Activated CD8-positive, alpha-beta T cell treated with anti-CD3 and anti-CD28 coated beads for 36 hours (primary cell): ENCODE results near the gene ADGRG6. TPM values are rescaled to one million over a fixed set of nuclear protein-coding genes. Genes with fewer than 3 reads are reported as not detected.

Source experiments
- ATAC-seq: fragments of 200-7000 bp; cut with Tn5 transposase; one replicate; pipeline ENCODE4 v1.10.0; 2021; ENCODE audit warnings: mild to moderate bottlenecking, moderate library complexity
- CTCF ChIA-PET: fragments of 350-600 bp; sonication (Branson Sonifier 250); formaldehyde crosslinking; loops from one replicate; lab custom pipeline; 2021; ENCODE audit warnings: antibody characterized with exemption; lab: Charles Lee
- POLR2A ChIA-PET: fragments of 350-600 bp; sonication (Branson Sonifier 250); formaldehyde crosslinking; loops from one replicate; lab custom pipeline; 2021; ENCODE audit warnings: antibody characterized with exemption; lab: Charles Lee
- DNase-seq: peaks from one replicate; pipeline ENCODE4 v3.0.0-alpha.2; 2020
- H3K27ac Mint-ChIP-seq: one replicate; pipeline ENCODE4 v1.8.0; 2021; ENCODE audit warnings: mild to moderate bottlenecking, mixed read lengths
- H3K27me3 Mint-ChIP-seq: one replicate; pipeline ENCODE4 v1.8.0; 2021; ENCODE audit warnings: mixed read lengths
- H3K36me3 Mint-ChIP-seq: one replicate; pipeline ENCODE4 v1.8.0; 2021; ENCODE audit warnings: low read depth, mixed read lengths
- H3K4me1 Mint-ChIP-seq: one replicate; pipeline ENCODE4 v1.8.0; 2021; ENCODE audit warnings: low read depth, mixed read lengths
- H3K4me3 Mint-ChIP-seq: one replicate; pipeline ENCODE4 v1.8.0; 2021; ENCODE audit warnings: mild to moderate bottlenecking, moderate library complexity, mixed read lengths
- H3K9me3 Mint-ChIP-seq: one replicate; pipeline ENCODE4 v1.8.0; 2021; ENCODE audit warnings: mixed read lengths
- CTCF ChIP-seq: fragments of 200-600 bp; IDR thresholded peaks from one replicate; pipeline ENCODE4 v1.8.0; 2022; ENCODE audit warnings: antibody characterized with exemption, mild to moderate bottlenecking
- intact Hi-C: fragments of 100-400 bp; cut with micrococcal nuclease; formaldehyde crosslinking; loops from one replicate; pipeline ENCODE4 v1.10.0; 2022
- total RNA-seq, 2 experiments: library from RNA; stranded (reverse); gene quantifications; one replicate each; pipeline ENCODE4 v1.2.3, GENCODE V29; 2021

ADGRG6 gene
- total RNA-seq, 2 experiments from 2014 or later, result 1.3 to 1.5 TPM

GRCh38 chr6:142443532-142443931 lies 141.7 kb downstream of the ADGRG6 start:
- H3K27ac Mint-ChIP-seq, result no peak overlapping the region
- peaks cover 1% of the 10 kb centered on the region for H3K27me3 Mint-ChIP-seq
- no peaks in the 10 kb centered on the region for H3K9me3 Mint-ChIP-seq
- H3K4me3 Mint-ChIP-seq, result no peak overlapping the region
- POLR2A ChIA-PET, result no interaction called here
- ATAC-seq, result no peak
- H3K36me3 Mint-ChIP-seq, result no peaks in the 10 kb centered on the region
- DNase-seq, result no peak
- intact Hi-C loops, result no loop called here
- H3K4me1 Mint-ChIP-seq, result no peaks in the 10 kb centered on the region
- TF ChIP-seq CTCF, result no peak
- CTCF ChIA-PET, result no interaction called here

- CTCF ChIA-PET, result interaction anchor here (0.6 to 1.3 kb wide), 2 partner anchors 30 to 69 kb away, joined by 3 to 6 read pairs; no protein-coding TSS in a partner anchor
- no peaks in the 10 kb centered on the region for H3K4me1 Mint-ChIP-seq
Measured at GRCh38 chr6:142444376-142444775, 142.6 kb downstream of the ADGRG6 start.

GRCh38 chr6:142444881-142445301 lies 143.1 kb downstream of the ADGRG6 start:
- H3K27ac Mint-ChIP-seq, result no peak overlapping the region
- no peak for ATAC-seq

More at GRCh38 chr6:142444376-142444775, 142.6 kb downstream of the ADGRG6 start:
- Mint-ChIP-seq H3K36me3 (no peaks in the 10 kb centered on the region), H3K9me3 (no peaks in the 10 kb centered on the region), H3K27ac (no peak overlapping the region), H3K4me3 (no peak overlapping the region), H3K27me3 (peaks cover 1% of the 10 kb centered on the region)
- intact Hi-C loops, result no loop called here
- ATAC-seq (no peak), DNase-seq (no peak)
- POLR2A ChIA-PET, result no interaction called here
- TF ChIP-seq CTCF, result no peak

GRCh38 chr6:142446168-142446567 lies 144.4 kb downstream of the ADGRG6 start:
- no peak for TF ChIP-seq CTCF
- no peaks in the 10 kb centered on the region for H3K9me3 Mint-ChIP-seq
- CTCF ChIA-PET, result no interaction called here

More at GRCh38 chr6:142444881-142445301, 143.1 kb downstream of the ADGRG6 start:
- no peak for DNase-seq
- ChIA-PET CTCF (interaction anchor here (1.3 kb wide), 1 partner anchor 30 kb away, joined by 6 read pairs; no protein-coding TSS in a partner anchor), POLR2A (no interaction called here)
- no peaks in the 10 kb centered on the region for H3K4me1 Mint-ChIP-seq
- H3K27me3 Mint-ChIP-seq, result peaks cover 1% of the 10 kb centered on the region
- H3K9me3 Mint-ChIP-seq, result no peaks in the 10 kb centered on the region
- intact Hi-C loops, result no loop called here
- H3K4me3 Mint-ChIP-seq, result no peak overlapping the region
- no peaks in the 10 kb centered on the region for H3K36me3 Mint-ChIP-seq
- no peak for TF ChIP-seq CTCF

GRCh38 chr6:142446576-142446975 lies 144.8 kb downstream of the ADGRG6 start:
- H3K27me3 Mint-ChIP-seq, result peaks cover 1% of the 10 kb centered on the region
- DNase-seq, result no peak
- no peaks in the 10 kb centered on the region for H3K36me3 Mint-ChIP-seq
- intact Hi-C loops, result no loop called here
- no peaks in the 10 kb centered on the region for H3K9me3 Mint-ChIP-seq
- TF ChIP-seq CTCF, result no peak
- no peak for ATAC-seq
- H3K27ac Mint-ChIP-seq, result no peak overlapping the region
- CTCF ChIA-PET, result interaction anchor here (1.1 kb wide), 1 partner anchor 28 kb away, joined by 4 read pairs; no protein-coding TSS in a partner anchor
- H3K4me1 Mint-ChIP-seq, result no peaks in the 10 kb centered on the region
- POLR2A ChIA-PET, result interaction anchor here (0.7 kb wide), 1 partner anchor 9 kb away, joined by 4 read pairs; no protein-coding TSS in a partner anchor
- H3K4me3 Mint-ChIP-seq, result no peak overlapping the region

More at GRCh38 chr6:142446168-142446567, 144.4 kb downstream of the ADGRG6 start:
- intact Hi-C loops, result no loop called here
- ATAC-seq, result no peak
- H3K36me3 Mint-ChIP-seq, result no peaks in the 10 kb centered on the region
- POLR2A ChIA-PET, result interaction anchor here (0.7 kb wide), 1 partner anchor 9 kb away, joined by 4 read pairs; no protein-coding TSS in a partner anchor
- H3K27ac Mint-ChIP-seq, result no peak overlapping the region
- H3K4me3 Mint-ChIP-seq, result no peak overlapping the region
- DNase-seq, result no peak
- no peaks in the 10 kb centered on the region for H3K4me1 Mint-ChIP-seq
- H3K27me3 Mint-ChIP-seq, result peaks cover 1% of the 10 kb centered on the region
